DND-41 (cell line): ENCODE results near the gene SELENON.

Experiments used
- CTCF ChIP-seq: IDR thresholded peaks from 2 replicates; pipeline ENCODE4 v1.5.1; 2012; ENCODE audit warnings: borderline replicate concordance, low read length, moderate library complexity, mild to moderate bottlenecking; ENCODE audit not compliant: poor library complexity, severe bottlenecking; ENCODE audit errors: extremely low read depth
- EZH2 ChIP-seq: IDR thresholded peaks from 3 replicates; pipeline ENCODE4 v1.6.1; 2012; ENCODE audit warnings: borderline replicate concordance, low read depth, mild to moderate bottlenecking, moderate library complexity, low read length, inconsistent platforms; ENCODE audit not compliant: severe bottlenecking

- TF ChIP-seq CTCF (no peak), EZH2 (no peak)
Observed at GRCh38 chr1:25799935-25800702, at the start of gene SELENON.
